NCI-H2227 treated with DMSO at 0.1 percent for 48 hours (cell line): ENCODE data around the gene OVOL1.
A peak's percentile ranks its signal among the peaks of the same experiment; 100 is the strongest.
"Not testable (repeated sequence)": the region's sequence is repeated elsewhere in the genome, so short reads cannot be mapped to it uniquely, and the experiment has no call there.

Source experiments
- DNase-seq: peaks from one replicate; lab custom pipeline; 2025; lab: John Stamatoyannopoulos, UW

The OVOL1 gene

DNA sequence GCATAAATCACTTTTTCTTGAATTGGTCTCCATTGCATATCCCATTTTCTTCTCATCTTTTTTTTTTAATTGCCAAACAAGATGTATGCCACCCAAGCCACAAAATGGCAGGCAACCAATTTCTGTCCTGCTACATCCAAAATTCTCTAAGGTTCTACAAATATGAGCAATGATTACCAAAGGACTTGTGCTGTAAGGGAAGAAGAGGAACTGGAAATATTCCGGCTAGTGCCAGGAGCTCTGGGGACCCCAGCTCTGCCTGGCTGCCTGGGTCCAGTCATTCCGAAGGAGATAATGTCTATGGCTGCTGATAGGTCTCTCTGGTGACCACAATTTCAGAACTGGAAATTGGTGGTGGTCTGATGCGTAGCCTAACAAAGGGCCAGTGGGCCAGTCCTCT, 29.8 kb downstream of the OVOL1 start:
- DNase-seq, result no peak

- DNase-seq, result no peak
These were observed 30.5 kb downstream of the OVOL1 start for GRCh38 chr11:65817312-65817834.

DNA sequence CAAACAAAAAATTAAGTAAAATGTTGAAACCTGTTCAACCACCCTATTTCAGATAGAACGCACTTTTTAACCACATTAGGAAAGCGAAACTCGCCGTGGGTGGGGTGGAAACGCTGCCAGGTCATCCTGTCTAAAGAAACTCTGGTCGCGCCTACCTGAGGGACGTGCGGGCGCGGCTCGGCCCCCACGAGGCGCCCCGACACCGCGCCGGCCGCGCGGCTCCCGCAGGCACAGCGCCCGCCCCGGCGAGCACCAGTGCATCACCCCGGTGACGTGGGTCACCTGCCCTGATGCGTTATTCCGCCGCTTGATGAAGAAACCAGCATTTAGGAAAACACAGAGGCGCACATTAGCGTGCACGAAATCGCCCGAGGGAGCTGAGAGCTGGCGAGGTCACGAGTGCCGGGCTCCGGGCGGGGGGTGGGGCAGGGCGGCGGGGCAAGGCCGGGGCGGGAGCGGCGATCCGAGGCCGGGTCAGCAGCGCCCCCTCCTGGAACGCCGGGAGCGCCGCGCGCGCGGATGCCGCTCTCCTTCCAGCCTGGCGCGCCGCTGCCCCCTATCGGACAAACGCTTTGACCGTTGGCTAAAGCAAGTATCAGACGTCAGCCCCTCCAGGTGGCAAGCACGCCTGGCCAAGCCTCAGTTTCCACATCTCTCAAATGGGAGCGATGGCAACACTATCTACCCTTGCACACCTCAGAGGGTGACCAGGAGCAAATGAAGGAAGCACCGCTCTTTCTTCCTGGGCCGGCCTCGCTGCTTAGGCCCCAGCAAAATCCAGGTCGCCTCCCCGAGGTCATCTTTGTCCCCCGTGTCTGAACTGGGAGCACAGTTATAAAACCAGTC, 31.2 kb downstream of the OVOL1 start:
- DNase-seq, result peak; percentile 88

DNA sequence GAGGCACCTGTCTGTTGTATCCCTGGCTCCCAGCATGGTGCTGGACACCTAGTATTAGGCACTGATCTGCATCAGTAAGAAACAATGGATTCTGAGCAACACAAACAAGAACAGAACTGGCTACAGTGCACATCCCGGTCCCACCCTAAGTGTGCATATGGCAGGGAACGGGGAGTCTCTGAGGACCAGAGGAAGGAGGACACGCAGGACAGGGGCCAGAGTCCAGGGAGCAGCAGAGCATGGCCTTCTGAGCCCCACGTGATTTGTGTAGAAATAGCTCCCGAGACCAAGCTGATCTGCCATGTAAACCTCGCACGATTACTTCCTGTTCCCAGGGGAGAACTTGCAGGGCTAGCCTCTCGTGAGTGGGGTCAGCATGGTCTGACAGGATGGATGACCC, 34.2 kb downstream of the OVOL1 start:
- DNase-seq, result peak; percentile 72

- no peak for DNase-seq
These were observed 36.1 kb downstream of the OVOL1 start for GRCh38 chr11:65822776-65823528.

- peak; percentile 72 for DNase-seq
These were observed 40.3 kb downstream of the OVOL1 start for GRCh38 chr11:65826984-65827735.

- DNase-seq, result no peak
These were observed 42.6 kb downstream of the OVOL1 start for GRCh38 chr11:65829459-65829858.

GRCh38 chr11:65832231-65832630, 45.4 kb downstream of the OVOL1 start:
- not testable (repeated sequence) for DNase-seq

GRCh38 chr11:65833297-65834030, 46.6 kb downstream of the OVOL1 start, which contains the start of gene SNX32:
TSS of gene SNX32 (plus strand) at chr11:65833963. CDS start at chr11:65834066, 103 bp downstream.
- peak; percentile 95 for DNase-seq

- no peak for DNase-seq
These were observed 47.3 kb downstream of the OVOL1 start for GRCh38 chr11:65834202-65834601.

- DNase-seq, result no peak
These were observed 55.3 kb downstream of the OVOL1 start for GRCh38 chr11:65842144-65842543.

DNA sequence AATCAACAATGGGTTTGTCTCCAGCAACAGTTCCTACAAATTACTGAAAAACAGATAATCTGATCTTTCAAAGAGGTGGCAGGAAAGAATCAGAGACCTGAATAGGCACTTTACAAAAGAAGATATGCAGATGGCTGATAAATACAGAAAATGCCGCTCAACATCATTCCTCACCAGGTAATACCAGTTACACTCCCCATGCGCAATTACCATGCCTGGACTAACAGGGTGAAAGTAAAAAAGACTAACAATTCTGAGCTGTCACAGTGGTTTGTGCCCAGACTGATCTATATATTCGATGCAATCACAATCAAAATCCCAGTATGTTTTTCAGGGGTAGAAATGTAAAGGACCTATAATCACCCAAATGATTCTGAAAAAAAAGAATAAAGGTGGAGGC, 56.9 kb downstream of the OVOL1 start:
- no peak for DNase-seq

- DNase-seq, result no peak
These were observed 57.5 kb downstream of the OVOL1 start for GRCh38 chr11:65844231-65844872.
